GM12872 (cell line): Measurements from ENCODE around the gene DYNC1I1.

Experiments
- TF ChIP-seq, protein P1 (sequence below): IDR thresholded peaks from 3 replicates; pipeline ENCODE4 v1.5.1; 2011; ENCODE audit warnings: low read depth, mild to moderate bottlenecking, low read length, moderate library complexity; ENCODE audit not compliant: insufficient read depth

DYNC1I1 gene

DNA sequence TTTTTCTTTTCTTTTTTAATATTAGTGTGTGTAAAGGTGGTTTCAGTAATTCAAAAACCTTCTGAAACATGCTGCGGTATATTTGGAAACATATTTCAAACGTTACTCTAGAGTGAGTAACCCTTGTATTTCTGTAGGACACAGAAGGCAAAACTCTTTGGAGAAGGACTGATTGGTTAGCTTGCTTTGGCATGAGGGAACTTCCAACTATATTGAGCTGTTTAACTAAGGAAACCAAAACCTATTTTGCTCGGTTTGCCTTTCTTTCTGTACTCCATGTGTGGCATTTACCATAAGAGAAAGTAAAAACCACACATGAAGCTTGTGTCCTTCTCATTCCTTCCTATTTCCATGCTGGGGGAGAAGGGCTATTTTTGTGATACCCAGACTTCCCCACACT is 149.8 kb downstream of the DYNC1I1 start:
- TF ChIP-seq, protein P1, sequence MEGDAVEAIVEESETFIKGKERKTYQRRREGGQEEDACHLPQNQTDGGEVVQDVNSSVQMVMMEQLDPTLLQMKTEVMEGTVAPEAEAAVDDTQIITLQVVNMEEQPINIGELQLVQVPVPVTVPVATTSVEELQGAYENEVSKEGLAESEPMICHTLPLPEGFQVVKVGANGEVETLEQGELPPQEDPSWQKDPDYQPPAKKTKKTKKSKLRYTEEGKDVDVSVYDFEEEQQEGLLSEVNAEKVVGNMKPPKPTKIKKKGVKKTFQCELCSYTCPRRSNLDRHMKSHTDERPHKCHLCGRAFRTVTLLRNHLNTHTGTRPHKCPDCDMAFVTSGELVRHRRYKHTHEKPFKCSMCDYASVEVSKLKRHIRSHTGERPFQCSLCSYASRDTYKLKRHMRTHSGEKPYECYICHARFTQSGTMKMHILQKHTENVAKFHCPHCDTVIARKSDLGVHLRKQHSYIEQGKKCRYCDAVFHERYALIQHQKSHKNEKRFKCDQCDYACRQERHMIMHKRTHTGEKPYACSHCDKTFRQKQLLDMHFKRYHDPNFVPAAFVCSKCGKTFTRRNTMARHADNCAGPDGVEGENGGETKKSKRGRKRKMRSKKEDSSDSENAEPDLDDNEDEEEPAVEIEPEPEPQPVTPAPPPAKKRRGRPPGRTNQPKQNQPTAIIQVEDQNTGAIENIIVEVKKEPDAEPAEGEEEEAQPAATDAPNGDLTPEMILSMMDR, result no peak

DNA sequence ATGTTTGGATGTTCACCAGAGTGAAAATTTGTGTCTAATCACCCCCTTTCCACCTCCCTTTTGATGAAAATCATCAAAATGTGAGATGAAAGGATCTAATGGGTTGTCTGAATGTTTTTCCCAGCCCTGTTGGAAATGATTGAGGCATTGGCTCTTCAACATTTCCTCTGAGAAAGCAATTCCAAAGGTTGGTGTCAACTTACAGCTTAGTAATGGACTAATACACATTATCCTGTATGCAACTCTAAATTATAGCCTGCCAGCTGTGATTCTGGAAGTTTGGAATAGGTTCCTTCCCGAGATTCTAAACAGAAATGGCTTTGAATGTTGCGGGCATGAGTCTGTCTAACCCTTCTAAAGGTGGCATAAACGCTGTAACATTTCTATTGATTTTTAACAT is 152.9 kb downstream of the DYNC1I1 start:
- TF ChIP-seq, protein P1, result no peak

DNA sequence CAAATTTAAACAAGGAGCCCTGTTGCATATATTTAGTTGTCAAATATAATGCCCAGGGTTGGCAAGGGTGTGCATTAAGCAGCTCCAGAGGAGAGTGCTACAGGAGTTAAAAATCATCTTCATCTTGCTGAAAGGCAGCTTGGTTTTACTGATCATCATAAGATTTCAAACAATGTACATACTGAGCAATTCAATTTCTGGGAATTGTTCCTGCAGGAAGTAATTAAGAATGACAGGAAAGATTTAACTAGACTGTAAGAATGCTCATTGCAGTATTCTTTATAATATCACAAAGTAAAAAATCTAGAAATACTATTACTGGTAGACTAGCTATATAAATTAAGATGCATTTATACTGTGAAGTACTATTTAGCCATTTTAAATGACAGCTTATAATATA is 153.6 kb downstream of the DYNC1I1 start:
- TF ChIP-seq, protein P1, result no peak

DNA sequence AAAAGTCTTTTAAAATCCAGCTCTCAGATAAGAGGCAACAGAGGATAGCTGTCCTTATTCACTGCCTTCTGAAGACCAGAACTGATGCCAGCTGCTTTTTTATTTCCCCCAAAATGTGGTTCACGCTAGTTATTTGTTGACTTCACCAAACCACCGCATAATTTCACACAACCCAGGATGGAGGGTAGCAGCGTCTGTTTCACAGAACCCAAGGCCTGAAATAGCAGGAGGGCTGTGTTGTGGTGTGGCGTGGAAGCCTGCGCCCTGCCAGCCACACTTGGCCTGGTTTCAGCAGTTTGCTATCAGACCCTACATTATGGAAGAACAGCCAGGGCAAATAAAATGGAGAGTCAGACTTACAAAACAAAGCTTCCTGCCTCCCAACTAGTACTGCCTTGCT is 155.4 kb downstream of the DYNC1I1 start:
- TF ChIP-seq, protein P1, result no peak

DNA sequence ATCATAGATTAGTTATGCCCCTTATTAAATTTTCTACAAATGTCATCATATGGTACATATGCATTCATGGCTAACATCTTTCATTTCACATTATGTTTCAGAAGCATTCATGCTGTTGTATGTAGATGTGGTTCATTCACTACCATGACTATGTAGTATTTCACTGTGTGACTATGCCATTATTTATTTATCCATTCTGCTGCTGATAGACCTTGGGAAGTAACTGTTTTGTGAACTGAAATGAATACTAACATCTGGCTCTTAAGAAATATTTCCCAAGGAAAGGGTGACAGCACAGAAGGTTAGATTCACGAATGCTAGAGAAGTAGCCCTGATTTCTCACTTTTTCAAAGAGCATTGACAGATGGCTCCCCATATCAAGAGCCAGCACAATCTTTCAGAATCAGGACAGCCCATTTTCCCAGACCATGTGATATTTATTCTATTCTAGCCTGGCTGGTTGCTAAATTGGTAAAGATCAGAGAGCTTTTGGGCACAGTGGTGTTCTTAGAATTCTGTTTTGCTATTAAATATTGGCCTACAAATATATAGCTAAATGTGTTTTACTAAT is 157.4 kb downstream of the DYNC1I1 start:
- TF ChIP-seq, protein P1, result no peak

DNA sequence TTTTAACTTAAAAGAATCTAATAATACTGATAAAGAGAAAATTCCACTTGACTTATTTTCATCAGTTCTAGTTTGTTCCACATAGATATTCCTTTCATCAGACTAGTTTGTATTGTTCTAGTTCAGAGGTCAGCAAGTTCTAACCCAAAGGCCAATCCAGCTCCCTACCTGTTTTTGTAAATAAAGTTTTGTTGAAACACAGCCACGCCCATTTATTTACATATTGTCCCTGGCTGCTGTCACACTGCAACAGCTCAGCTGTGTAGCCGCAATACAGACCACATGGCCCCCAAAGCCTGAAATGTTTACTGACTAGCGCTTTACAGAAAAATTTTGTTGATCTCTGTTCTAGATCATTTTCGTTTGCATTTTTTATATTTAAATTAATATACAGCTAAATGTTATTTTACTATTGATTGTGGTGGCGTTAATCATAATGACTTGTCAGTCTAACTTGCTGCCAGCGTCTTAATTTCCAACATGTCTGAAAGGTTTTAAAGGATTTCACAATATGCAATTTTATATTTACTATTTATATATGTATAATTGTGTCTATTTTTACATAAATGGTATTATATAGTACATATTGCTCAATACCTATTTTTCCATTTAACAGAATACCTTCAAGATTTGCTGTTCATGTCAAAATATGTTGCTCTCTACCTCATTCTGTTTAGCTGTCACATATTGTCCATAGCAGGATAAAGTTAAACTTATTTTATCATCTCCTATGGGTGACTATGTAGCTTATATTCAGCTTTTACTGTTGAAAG is 159.3 kb downstream of the DYNC1I1 start:
- TF ChIP-seq, protein P1, result no peak

DNA sequence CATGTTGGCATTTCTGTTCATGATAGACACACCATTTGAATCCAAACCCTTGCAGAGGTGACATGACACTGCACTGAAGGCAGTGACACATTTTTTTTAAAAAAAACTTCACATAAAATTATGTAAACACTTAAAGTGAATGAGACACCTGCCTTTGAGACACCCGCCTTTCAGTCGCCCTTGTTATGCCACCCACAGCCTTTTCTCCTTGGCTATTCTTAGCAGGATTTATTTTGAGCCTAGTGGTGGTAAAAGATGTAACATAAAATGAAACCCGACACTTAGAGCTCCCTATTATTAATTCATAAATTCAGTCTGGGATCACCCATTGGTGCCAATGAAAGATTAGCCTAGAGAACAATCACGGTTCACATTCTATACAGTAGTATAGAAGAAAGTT is 161.3 kb downstream of the DYNC1I1 start:
- TF ChIP-seq, protein P1, result no peak
